Prostate gland (tissue), 2 donors: ENCODE data around the gene STC2. TPM values are rescaled to one million over a fixed set of nuclear protein-coding genes. Genes with fewer than 3 reads are reported as not detected.

Source experiments
- DNase-seq: peaks from one replicate; pipeline ENCODE4 v3.0.0-alpha.2; 2019; ENCODE audit warnings: low spot score
- H3K27ac ChIP-seq, 2 donors: fragments of 200-600 bp; sonication (generic); 2 replicates each; pipeline ENCODE4 v1.5.1; 2017 to 2019
- H3K27me3 ChIP-seq: fragments of 200-600 bp; sonication (generic); replicated peaks from 2 replicates; pipeline ENCODE4 v1.5.1; 2019; ENCODE audit not compliant: insufficient read depth
- H3K36me3 ChIP-seq, 2 donors: fragments of 200-600 bp; sonication (generic); 1 replicate in 1 of 2; 2 replicates in 1 of 2; pipeline versions ENCODE4 v1.5.1 to v1.8.1; 2017 to 2019
- H3K4me1 ChIP-seq: fragments of 200-600 bp; sonication (generic); replicated peaks from 2 replicates; pipeline ENCODE4 v1.5.1; 2019
- H3K4me3 ChIP-seq, 2 donors: fragments of 200-600 bp; sonication (generic); 2 replicates each; pipeline ENCODE4 v1.5.1; 2017 to 2019
- H3K9me3 ChIP-seq: fragments of 200-600 bp; sonication (generic); 2 replicates; pipeline ENCODE4 v1.5.1; 2017
- CTCF ChIP-seq, 4 experiments: fragments of 200-600 bp in 2 of 4; fragments of 450-650 bp in 2 of 4; sonication (generic) in 2 of 4; IDR thresholded peaks; 1 replicate in 3 of 4; 2 replicates in 1 of 4; pipeline ENCODE4 v1.5.1; 2016 to 2019; ENCODE audit warnings: antibody characterized with exemption in 4 of 4, mild to moderate bottlenecking in 2 of 4, moderate library complexity in 2 of 4
- POLR2A ChIP-seq: fragments of 450-650 bp; IDR thresholded peaks from one replicate; pipeline ENCODE4 v1.6.1; 2016; ENCODE audit warnings: antibody characterized with exemption, mild to moderate bottlenecking
- POLR2AphosphoS5 ChIP-seq: sonication (generic); formaldehyde crosslinking; IDR thresholded peaks from one replicate; pipeline ENCODE4 v1.6.1; 2017; ENCODE audit warnings: antibody characterized with exemption
- WGBS: methylation state at CpG from one replicate; pipeline ENCODE4 v1.1.5; 2018; 5-methylcytosine and 5-hydroxymethylcytosine counted together
- intact Hi-C: fragments of 100-400 bp; cut with DNase I; formaldehyde crosslinking; loops from one replicate; pipeline ENCODE4 v1.14.2; 2022
- total RNA-seq, 2 donors: library from RNA; depleted of rRNA; stranded (reverse); fragments of >200 nt; gene quantifications; one replicate each; pipeline ENCODE4 v1.1.0, GENCODE V29; 2016

STC2 gene
- total RNA-seq, 2 donors from 2014 or later, result 0.82 to 6.7 TPM

GRCh38 chr5:173298213-173298926 is 29.8 kb downstream of the STC2 start:
- no peak overlapping the region for H3K4me3 ChIP-seq
- TF ChIP-seq POLR2AphosphoS5, result no peak
- no peak for TF ChIP-seq CTCF (IDR thresholded peaks at IDR 0.05)
- no peak for TF ChIP-seq POLR2A
- DNase-seq, result no peak
- WGBS, result 81% methylated on average over 19 of the region's 19 CpGs
- no peaks in the 10 kb centered on the region for H3K4me1 ChIP-seq
- H3K27me3 ChIP-seq, result no peaks in the 10 kb centered on the region
- H3K9me3 ChIP-seq, result no peaks in the 10 kb centered on the region
- H3K27ac ChIP-seq, result no peak overlapping the region
- no peaks in the 10 kb centered on the region for H3K36me3 ChIP-seq
- intact Hi-C loops, result loop anchor here (5.0 kb wide), 1 partner anchor 274 kb away; no protein-coding TSS in a partner anchor

- Histone ChIP-seq H3K27ac (no peak overlapping the region), H3K27me3 (no peaks in the 10 kb centered on the region), H3K9me3 (no peaks in the 10 kb centered on the region), H3K36me3 (no peaks in the 10 kb centered on the region), H3K4me3 (no peak overlapping the region), H3K4me1 (no peaks in the 10 kb centered on the region)
- TF ChIP-seq CTCF (IDR thresholded peaks at IDR 0.05) (no peak), POLR2AphosphoS5 (no peak), POLR2A (no peak)
- intact Hi-C loops, result loop anchor here (5.0 kb wide), 1 partner anchor 274 kb away; no protein-coding TSS in a partner anchor
- WGBS, result 81% methylated on average over 8 of the region's 8 CpGs
- no peak for DNase-seq
Measured at GRCh38 chr5:173297813-173298212, 30.4 kb downstream of the STC2 start.

DNA sequence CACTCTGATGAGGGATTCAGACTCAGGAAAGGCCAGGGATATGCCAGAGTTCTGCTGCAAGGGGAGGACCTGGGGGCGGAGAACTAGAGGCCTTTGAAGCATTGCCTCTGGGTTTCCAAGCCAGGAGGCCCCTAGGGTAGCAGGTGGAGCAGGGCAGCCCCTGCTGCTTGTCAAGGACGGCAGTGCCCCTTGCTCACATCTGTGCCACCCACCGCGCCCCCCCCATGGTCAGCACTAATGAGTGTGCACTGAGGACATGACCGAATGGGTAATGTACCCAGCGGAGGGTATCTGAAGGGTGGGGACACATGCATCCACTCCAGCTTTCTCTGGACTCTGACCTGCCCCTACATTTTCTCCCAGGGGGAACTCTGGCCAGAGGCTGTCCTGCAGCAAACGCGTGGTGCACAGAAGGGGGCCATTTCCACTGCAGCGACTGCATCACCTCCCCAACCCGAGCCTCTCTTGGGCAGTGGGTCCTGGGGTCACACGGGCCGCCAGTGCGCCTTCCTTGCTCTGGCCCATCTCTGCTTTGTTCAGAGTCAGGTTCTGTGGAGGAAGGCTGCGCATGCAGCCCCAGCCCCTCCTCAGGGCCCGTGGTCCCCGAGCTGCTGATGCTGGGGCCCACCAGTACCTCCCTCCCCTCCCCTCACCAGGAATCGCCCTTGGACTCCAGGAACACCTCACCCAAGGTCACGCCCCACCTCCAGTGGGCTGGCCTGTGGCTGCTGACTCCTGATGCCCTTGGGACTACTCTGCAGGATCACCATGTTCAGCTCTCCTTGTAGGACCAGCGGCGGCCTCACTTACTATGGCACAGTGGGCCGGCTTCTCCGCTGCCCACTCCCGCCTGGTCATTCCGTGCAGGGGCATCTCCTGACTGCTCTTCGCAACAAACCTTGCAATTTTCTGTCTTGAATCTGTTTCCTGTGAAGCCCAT is 31.2 kb downstream of the STC2 start:
- TF ChIP-seq POLR2AphosphoS5, result no peak
- no peak for TF ChIP-seq CTCF (IDR thresholded peaks at IDR 0.05)
- no peak for TF ChIP-seq POLR2A

DNA sequence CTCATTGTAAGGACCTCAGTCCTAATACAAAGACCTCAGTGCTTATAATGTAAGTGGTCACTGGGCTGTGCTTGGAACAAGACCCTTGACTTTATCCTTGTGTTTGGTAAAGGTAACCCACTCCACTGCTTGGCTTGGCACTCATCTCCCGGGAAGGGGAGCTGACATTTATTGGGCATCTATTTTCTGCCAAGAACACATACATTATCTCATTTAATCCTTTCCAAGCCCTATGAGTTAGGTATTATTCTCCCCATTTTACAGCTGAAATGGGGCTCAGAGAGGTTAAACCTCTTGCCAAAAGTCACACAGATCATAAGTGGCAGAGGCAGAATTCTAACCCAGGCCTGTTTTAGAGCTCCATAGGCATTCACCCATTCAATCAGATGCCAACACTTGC is 32.4 kb downstream of the STC2 start:
- Histone ChIP-seq H3K36me3 (no peaks in the 10 kb centered on the region), H3K27ac (no peak overlapping the region), H3K9me3 (no peaks in the 10 kb centered on the region), H3K27me3 (no peaks in the 10 kb centered on the region), H3K4me3 (no peak overlapping the region), H3K4me1 (no peaks in the 10 kb centered on the region)
- intact Hi-C loops, result loop anchor here (2.0 to 5.0 kb wide), 2 partner anchors 37 to 277 kb away; no protein-coding TSS in a partner anchor
- 53% methylated on average over 1 of the region's 1 CpG for WGBS
- TF ChIP-seq POLR2AphosphoS5 (no peak), POLR2A (no peak), CTCF (IDR thresholded peaks at IDR 0.05) (no peak)
- no peak for DNase-seq

More for the DNA sequence above, 31.2 kb downstream of the STC2 start:
- no peak overlapping the region for H3K4me3 ChIP-seq
- no peaks in the 10 kb centered on the region for H3K36me3 ChIP-seq
- no peaks in the 10 kb centered on the region for H3K9me3 ChIP-seq
- H3K27ac ChIP-seq, result no peak overlapping the region
- intact Hi-C loops, result loop anchor here (5.0 kb wide), 1 partner anchor 275 kb away; no protein-coding TSS in a partner anchor
- 94% methylated on average over 21 of the region's 25 CpGs for WGBS
- no peak for DNase-seq
- H3K27me3 ChIP-seq, result no peaks in the 10 kb centered on the region
- H3K4me1 ChIP-seq, result no peaks in the 10 kb centered on the region
